GM23338 (cell line): ENCODE measurements around the gene RNF43. TPM values are rescaled to one million over a fixed set of nuclear protein-coding genes. Genes with fewer than 3 reads are reported as not detected.

Experiments
- ATAC-seq: fragments of 200-7000 bp; cut with Tn5 transposase; 3 replicates; pipeline ENCODE4 v1.9.1; 2020
- DNase-seq: peaks from one replicate; pipeline ENCODE4 v3.0.0-alpha.2; 2015; ENCODE audit warnings: low spot score
- H2AFZ ChIP-seq: fragments of 200-600 bp; sonication (generic); 2 replicates; pipeline ENCODE4 v1.8.0; 2016; ENCODE audit warnings: antibody characterized with exemption, mild to moderate bottlenecking, moderate library complexity
- H3F3A ChIP-seq: fragments of 200-600 bp; sonication (generic); replicated peaks from 2 replicates; pipeline ENCODE4 v1.8.0; 2017; ENCODE audit warnings: antibody characterized with exemption, mixed run types, low read depth
- H3K27ac ChIP-seq: fragments of 200-600 bp; sonication (generic); 2 replicates; pipeline ENCODE4 v1.6.1; 2016; ENCODE audit warnings: low read depth
- H3K27me3 ChIP-seq: fragments of 200-600 bp; sonication (generic); 2 replicates; pipeline ENCODE4 v1.8.0; 2016; ENCODE audit warnings: mild to moderate bottlenecking, mixed run types, moderate library complexity; ENCODE audit not compliant: insufficient read depth
- H3K36me3 ChIP-seq: fragments of 200-600 bp; sonication (generic); 2 replicates; pipeline ENCODE4 v1.8.0; 2016; ENCODE audit warnings: mild to moderate bottlenecking; ENCODE audit not compliant: insufficient read depth
- H3K4me1 ChIP-seq: fragments of 200-600 bp; sonication (generic); 2 replicates; pipeline ENCODE4 v1.8.0; 2016; ENCODE audit warnings: mild to moderate bottlenecking, moderate library complexity; ENCODE audit not compliant: insufficient read depth
- H3K4me2 ChIP-seq: fragments of 200-600 bp; sonication (generic); 2 replicates; pipeline ENCODE4 v1.7.1; 2017; ENCODE audit warnings: mixed run types
- H3K4me3 ChIP-seq: fragments of 200-600 bp; sonication (generic); 2 replicates; pipeline ENCODE4 v1.6.1; 2016; ENCODE audit warnings: mixed run types
- H3K79me2 ChIP-seq: fragments of 200-600 bp; sonication (generic); replicated peaks from 2 replicates; pipeline ENCODE4 v1.8.0; 2017; ENCODE audit warnings: mild to moderate bottlenecking; ENCODE audit not compliant: insufficient read depth
- H3K9me2 ChIP-seq: fragments of 200-600 bp; sonication (generic); 2 replicates; pipeline ENCODE4 v1.8.0; 2017; ENCODE audit not compliant: insufficient read depth
- H4K20me1 ChIP-seq: fragments of 200-600 bp; sonication (generic); replicated peaks from 2 replicates; pipeline ENCODE4 v1.8.0; 2017; ENCODE audit warnings: mild to moderate bottlenecking; ENCODE audit not compliant: insufficient read depth
- H3K27ac Mint-ChIP-seq: 2 replicates; pipeline ENCODE4 v1.8.0; 2020; ENCODE audit warnings: inconsistent platforms, mild to moderate bottlenecking, moderate library complexity, mixed read lengths
- H3K27me3 Mint-ChIP-seq: 3 replicates; pipeline ENCODE4 v1.8.0; 2022; ENCODE audit warnings: low read depth, mild to moderate bottlenecking, moderate library complexity, mixed read lengths, inconsistent platforms; ENCODE audit not compliant: insufficient read depth, poor library complexity
- H3K36me3 Mint-ChIP-seq: 3 replicates; pipeline ENCODE4 v1.8.0; 2021; ENCODE audit warnings: low read depth, mild to moderate bottlenecking, inconsistent platforms, moderate library complexity, mixed read lengths
- H3K4me1 Mint-ChIP-seq: 3 replicates; pipeline ENCODE4 v1.8.0; 2020; ENCODE audit warnings: mild to moderate bottlenecking, inconsistent platforms, mixed read lengths
- H3K4me3 Mint-ChIP-seq: 3 replicates; pipeline ENCODE4 v1.8.0; 2021; ENCODE audit warnings: moderate library complexity, mild to moderate bottlenecking, inconsistent platforms, mixed read lengths
- H3K9me3 Mint-ChIP-seq: 3 replicates; pipeline ENCODE4 v1.8.0; 2020; ENCODE audit warnings: moderate library complexity, mild to moderate bottlenecking, inconsistent platforms, mixed read lengths
- CREB1 ChIP-seq: fragments of 250-450 bp; sonication (Bioruptor Pico); IDR thresholded peaks from 2 replicates; pipeline ENCODE4 v1.5.0; 2020; ENCODE audit warnings: low read depth, mild to moderate bottlenecking, moderate library complexity
- CTCF ChIP-seq, 2 experiments: fragments of 200-600 bp in 1 of 2; sonication (generic) in 1 of 2; conservative IDR thresholded peaks; 2 replicates each; pipeline versions ENCODE4 v1.5.1 to v1.6.1; 2016 to 2017; ENCODE audit warnings: antibody characterized with exemption in 2 of 2, low read depth in 2 of 2, mild to moderate bottlenecking in 2 of 2, moderate library complexity in 1 of 2
- EZH2 ChIP-seq: fragments of 200-600 bp; sonication (generic); IDR thresholded peaks from one replicate; pipeline ENCODE4 v1.8.0; 2017; ENCODE audit warnings: antibody characterized with exemption, mild to moderate bottlenecking, low read depth; ENCODE audit not compliant: unreplicated experiment
- NANOG ChIP-seq: IDR thresholded peaks from 2 replicates; pipeline ENCODE4 v1.6.1; 2016; ENCODE audit warnings: antibody characterized with exemption, borderline replicate concordance
- POLR2AphosphoS5 ChIP-seq: IDR thresholded peaks from 2 replicates; pipeline ENCODE4 v1.6.1; 2016; ENCODE audit warnings: antibody characterized with exemption, low read depth
- STAT1 ChIP-seq: IDR thresholded peaks from one replicate; pipeline ENCODE4 v1.6.1; 2016; ENCODE audit warnings: antibody characterized with exemption; ENCODE audit not compliant: unreplicated experiment
- ZNF114 ChIP-seq: fragments of 250-450 bp; sonication (Bioruptor Pico); IDR thresholded peaks from 2 replicates; pipeline ENCODE4 v1.5.0; 2020; ENCODE audit warnings: mild to moderate bottlenecking, moderate library complexity
- ZNF331 ChIP-seq: fragments of 250-450 bp; sonication (Bioruptor Pico); IDR thresholded peaks from 2 replicates; pipeline ENCODE4 v1.5.0; 2020; ENCODE audit warnings: low read depth, mild to moderate bottlenecking, moderate library complexity
- polyA plus RNA-seq: library from polyadenylated mRNA; unstranded; fragments of >200 nt; fragmentation: Nextera tagmentation; extraction: Ambion mirVana; gene quantifications from 2 replicates; pipeline ENCODE4 v1.2.1, GENCODE V29; 2016
- total RNA-seq: library from RNA; depleted of rRNA; stranded (reverse); fragments of >200 nt; shearing (Covaris generic); gene quantifications from 2 replicates; pipeline ENCODE4 v1.2.3, GENCODE V29; 2014
- TF ChIP-seq, protein P1 (sequence below): IDR thresholded peaks from one replicate; pipeline ENCODE4 v1.6.1; 2018; ENCODE audit warnings: antibody characterized with exemption; ENCODE audit not compliant: unreplicated experiment
- TF ChIP-seq, protein P2 (sequence below): fragments of 250-450 bp; sonication (Bioruptor Pico); IDR thresholded peaks from 2 replicates; pipeline ENCODE4 v1.5.0; 2020; ENCODE audit warnings: mild to moderate bottlenecking, moderate library complexity

RNF43 gene
- total and polyA plus RNA-seq, 2 experiments from 2014 or later, result 0.58 to 2.2 TPM

GRCh38 chr17:58412064-58412703 lies 5.2 kb downstream of the RNF43 start (continued):
- TF ChIP-seq, protein P1, sequence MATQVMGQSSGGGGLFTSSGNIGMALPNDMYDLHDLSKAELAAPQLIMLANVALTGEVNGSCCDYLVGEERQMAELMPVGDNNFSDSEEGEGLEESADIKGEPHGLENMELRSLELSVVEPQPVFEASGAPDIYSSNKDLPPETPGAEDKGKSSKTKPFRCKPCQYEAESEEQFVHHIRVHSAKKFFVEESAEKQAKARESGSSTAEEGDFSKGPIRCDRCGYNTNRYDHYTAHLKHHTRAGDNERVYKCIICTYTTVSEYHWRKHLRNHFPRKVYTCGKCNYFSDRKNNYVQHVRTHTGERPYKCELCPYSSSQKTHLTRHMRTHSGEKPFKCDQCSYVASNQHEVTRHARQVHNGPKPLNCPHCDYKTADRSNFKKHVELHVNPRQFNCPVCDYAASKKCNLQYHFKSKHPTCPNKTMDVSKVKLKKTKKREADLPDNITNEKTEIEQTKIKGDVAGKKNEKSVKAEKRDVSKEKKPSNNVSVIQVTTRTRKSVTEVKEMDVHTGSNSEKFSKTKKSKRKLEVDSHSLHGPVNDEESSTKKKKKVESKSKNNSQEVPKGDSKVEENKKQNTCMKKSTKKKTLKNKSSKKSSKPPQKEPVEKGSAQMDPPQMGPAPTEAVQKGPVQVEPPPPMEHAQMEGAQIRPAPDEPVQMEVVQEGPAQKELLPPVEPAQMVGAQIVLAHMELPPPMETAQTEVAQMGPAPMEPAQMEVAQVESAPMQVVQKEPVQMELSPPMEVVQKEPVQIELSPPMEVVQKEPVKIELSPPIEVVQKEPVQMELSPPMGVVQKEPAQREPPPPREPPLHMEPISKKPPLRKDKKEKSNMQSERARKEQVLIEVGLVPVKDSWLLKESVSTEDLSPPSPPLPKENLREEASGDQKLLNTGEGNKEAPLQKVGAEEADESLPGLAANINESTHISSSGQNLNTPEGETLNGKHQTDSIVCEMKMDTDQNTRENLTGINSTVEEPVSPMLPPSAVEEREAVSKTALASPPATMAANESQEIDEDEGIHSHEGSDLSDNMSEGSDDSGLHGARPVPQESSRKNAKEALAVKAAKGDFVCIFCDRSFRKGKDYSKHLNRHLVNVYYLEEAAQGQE, result no peak
- TF ChIP-seq EZH2, result no peak

- Histone ChIP-seq H3K79me2 (no peaks in the 10 kb centered on the region), H3F3A (no peaks in the 10 kb centered on the region), H3K9me2 (no peaks in the 10 kb centered on the region), H4K20me1 (no peaks in the 10 kb centered on the region; the same call in 1 of the 2 replicates), H3K27ac (no peak overlapping the region), H3K4me1 (peaks cover 3% of the 10 kb centered on the region), H3K36me3 (no peaks in the 10 kb centered on the region), H3K4me2 (no peak overlapping the region), H3K4me3 (no peak overlapping the region), H3K27me3 (peaks cover 4% of the 10 kb centered on the region), H2AFZ (no peak overlapping the region)
- Mint-ChIP-seq H3K36me3 (no peaks in the 10 kb centered on the region), H3K4me1 (peaks cover 10% of the 10 kb centered on the region; the same call in 2 of the 3 replicates), H3K27me3 (no peaks in the 10 kb centered on the region), H3K4me3 (no peak overlapping the region), H3K27ac (no peak overlapping the region), H3K9me3 (no peaks in the 10 kb centered on the region)
- DNase-seq (no peak), ATAC-seq (no peak)
- no peak for TF ChIP-seq CREB1
- no peak for TF ChIP-seq ZNF114
- no peak for TF ChIP-seq POLR2AphosphoS5
- no peak for TF ChIP-seq STAT1
- TF ChIP-seq, protein P2, sequence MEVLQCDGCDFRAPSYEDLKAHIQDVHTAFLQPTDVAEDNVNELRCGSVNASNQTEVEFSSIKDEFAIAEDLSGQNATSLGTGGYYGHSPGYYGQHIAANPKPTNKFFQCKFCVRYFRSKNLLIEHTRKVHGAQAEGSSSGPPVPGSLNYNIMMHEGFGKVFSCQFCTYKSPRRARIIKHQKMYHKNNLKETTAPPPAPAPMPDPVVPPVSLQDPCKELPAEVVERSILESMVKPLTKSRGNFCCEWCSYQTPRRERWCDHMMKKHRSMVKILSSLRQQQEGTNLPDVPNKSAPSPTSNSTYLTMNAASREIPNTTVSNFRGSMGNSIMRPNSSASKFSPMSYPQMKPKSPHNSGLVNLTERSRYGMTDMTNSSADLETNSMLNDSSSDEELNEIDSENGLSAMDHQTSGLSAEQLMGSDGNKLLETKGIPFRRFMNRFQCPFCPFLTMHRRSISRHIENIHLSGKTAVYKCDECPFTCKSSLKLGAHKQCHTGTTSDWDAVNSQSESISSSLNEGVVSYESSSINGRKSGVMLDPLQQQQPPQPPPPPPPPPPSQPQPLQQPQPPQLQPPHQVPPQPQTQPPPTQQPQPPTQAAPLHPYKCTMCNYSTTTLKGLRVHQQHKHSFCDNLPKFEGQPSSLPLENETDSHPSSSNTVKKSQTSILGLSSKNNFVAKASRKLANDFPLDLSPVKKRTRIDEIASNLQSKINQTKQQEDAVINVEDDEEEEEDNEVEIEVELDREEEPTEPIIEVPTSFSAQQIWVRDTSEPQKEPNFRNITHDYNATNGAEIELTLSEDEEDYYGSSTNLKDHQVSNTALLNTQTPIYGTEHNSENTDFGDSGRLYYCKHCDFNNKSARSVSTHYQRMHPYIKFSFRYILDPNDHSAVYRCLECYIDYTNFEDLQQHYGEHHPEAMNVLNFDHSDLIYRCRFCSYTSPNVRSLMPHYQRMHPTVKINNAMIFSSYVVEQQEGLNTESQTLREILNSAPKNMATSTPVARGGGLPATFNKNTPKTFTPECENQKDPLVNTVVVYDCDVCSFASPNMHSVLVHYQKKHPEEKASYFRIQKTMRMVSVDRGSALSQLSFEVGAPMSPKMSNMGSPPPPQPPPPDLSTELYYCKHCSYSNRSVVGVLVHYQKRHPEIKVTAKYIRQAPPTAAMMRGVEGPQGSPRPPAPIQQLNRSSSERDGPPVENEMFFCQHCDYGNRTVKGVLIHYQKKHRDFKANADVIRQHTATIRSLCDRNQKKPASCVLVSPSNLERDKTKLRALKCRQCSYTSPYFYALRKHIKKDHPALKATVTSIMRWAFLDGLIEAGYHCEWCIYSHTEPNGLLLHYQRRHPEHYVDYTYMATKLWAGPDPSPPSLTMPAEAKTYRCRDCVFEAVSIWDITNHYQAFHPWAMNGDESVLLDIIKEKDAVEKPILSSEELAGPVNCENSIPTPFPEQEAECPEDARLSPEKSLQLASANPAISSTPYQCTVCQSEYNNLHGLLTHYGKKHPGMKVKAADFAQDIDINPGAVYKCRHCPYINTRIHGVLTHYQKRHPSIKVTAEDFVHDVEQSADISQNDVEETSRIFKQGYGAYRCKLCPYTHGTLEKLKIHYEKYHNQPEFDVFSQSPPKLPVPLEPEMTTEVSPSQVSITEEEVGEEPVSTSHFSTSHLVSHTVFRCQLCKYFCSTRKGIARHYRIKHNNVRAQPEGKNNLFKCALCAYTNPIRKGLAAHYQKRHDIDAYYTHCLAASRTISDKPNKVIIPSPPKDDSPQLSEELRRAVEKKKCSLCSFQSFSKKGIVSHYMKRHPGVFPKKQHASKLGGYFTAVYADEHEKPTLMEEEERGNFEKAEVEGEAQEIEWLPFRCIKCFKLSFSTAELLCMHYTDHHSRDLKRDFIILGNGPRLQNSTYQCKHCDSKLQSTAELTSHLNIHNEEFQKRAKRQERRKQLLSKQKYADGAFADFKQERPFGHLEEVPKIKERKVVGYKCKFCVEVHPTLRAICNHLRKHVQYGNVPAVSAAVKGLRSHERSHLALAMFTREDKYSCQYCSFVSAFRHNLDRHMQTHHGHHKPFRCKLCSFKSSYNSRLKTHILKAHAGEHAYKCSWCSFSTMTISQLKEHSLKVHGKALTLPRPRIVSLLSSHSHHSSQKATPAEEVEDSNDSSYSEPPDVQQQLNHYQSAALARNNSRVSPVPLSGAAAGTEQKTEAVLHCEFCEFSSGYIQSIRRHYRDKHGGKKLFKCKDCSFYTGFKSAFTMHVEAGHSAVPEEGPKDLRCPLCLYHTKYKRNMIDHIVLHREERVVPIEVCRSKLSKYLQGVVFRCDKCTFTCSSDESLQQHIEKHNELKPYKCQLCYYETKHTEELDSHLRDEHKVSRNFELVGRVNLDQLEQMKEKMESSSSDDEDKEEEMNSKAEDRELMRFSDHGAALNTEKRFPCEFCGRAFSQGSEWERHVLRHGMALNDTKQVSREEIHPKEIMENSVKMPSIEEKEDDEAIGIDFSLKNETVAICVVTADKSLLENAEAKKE (CRISPR knock-in tag), result no peak
- no peak for TF ChIP-seq ZNF331 (CRISPR knock-in tag)
- no peak for TF ChIP-seq NANOG
- no peak for TF ChIP-seq CTCF (conservative IDR thresholded peaks at IDR 0.05; ENCODE audit: low read depth in 2 of 2)
Observed at GRCh38 chr17:58411408-58411894, 5.9 kb downstream of the RNF43 start.
